Endothelial cell of umbilical vein (primary cell): Measurements from ENCODE around the gene CHST11. TPM values are rescaled to one million over a fixed set of nuclear protein-coding genes. Genes with fewer than 3 reads are reported as not detected.

Experiments
- BruUV-seq: library from RNA; stranded (reverse); fragments of 400-500 nt; replicated peaks from 2 replicates; lab custom pipeline; 2021; lab: Mats Ljungman, UMichigan
- CTCF ChIA-PET: fragments of 300-600, 350-600 bp; sonication (Branson Sonifier 250); formaldehyde crosslinking; loops from one replicate; lab custom pipeline; 2021; ENCODE audit warnings: antibody characterized with exemption, inconsistent platforms; lab: Charles Lee
- POLR2A ChIA-PET: fragments of 300-600, 350-600 bp; sonication (Branson Sonifier 250); formaldehyde crosslinking; loops from one replicate; lab custom pipeline; 2021; ENCODE audit warnings: antibody characterized with exemption, inconsistent platforms; lab: Charles Lee
- DNase-seq: peaks from one replicate; pipeline ENCODE4 v3.0.0-alpha.2; 2011; ENCODE audit warnings: low read depth, low spot score
- FAIRE-seq: peaks from 2 replicates; lab custom pipeline; 2011; peaks lifted over from hg19 to GRCh38; lab: Jason Lieb, UNC
- H2AFZ ChIP-seq: 2 replicates; pipeline ENCODE4 v1.6.0; 2012; ENCODE audit warnings: low read depth, low read length, control low read depth, inconsistent platforms
- H3K27ac ChIP-seq: 2 replicates; pipeline ENCODE4 v1.5.1; 2011; ENCODE audit warnings: low read depth, mild to moderate bottlenecking, control low read depth, low read length, moderate library complexity; ENCODE audit not compliant: insufficient read depth
- H3K27me3 ChIP-seq, 2 experiments: 2 replicates each; pipeline versions ENCODE4 v1.6.0 to v1.6.1; 2011; ENCODE audit warnings: low read length in 2 of 2, mixed read lengths in 1 of 2; ENCODE audit not compliant: control insufficient read depth in 2 of 2, insufficient read depth in 2 of 2
- H3K36me3 ChIP-seq, 2 experiments: 2 replicates in 1 of 2; 3 replicates in 1 of 2; pipeline ENCODE4 v1.5.1; 2011; ENCODE audit warnings: low read length in 2 of 2, mild to moderate bottlenecking in 1 of 2, moderate library complexity in 1 of 2; ENCODE audit not compliant: control insufficient read depth in 2 of 2, insufficient read depth in 2 of 2; ENCODE audit errors: extremely low read depth in 1 of 2
- H3K4me1 ChIP-seq: 3 replicates; pipeline ENCODE4 v1.5.1; 2011; ENCODE audit warnings: mild to moderate bottlenecking, low read length; ENCODE audit not compliant: control insufficient read depth, insufficient read depth; ENCODE audit errors: extremely low read depth
- H3K4me2 ChIP-seq: 2 replicates; pipeline ENCODE4 v1.6.1; 2011; ENCODE audit warnings: low read length, control low read depth, mixed read lengths; ENCODE audit not compliant: insufficient read depth
- H3K4me3 ChIP-seq, 3 experiments: fragments of 200-600 bp in 1 of 3; sonication (generic), shearing (Covaris generic) in 1 of 3; replicated peaks in 1 of 3; 2 replicates each; pipeline ENCODE4 v1.5.1; 2011 to 2016; ENCODE audit warnings: control low read depth in 3 of 3, low read length in 3 of 3, mild to moderate bottlenecking in 2 of 3, inconsistent platforms in 1 of 3, low read depth in 1 of 3, moderate library complexity in 1 of 3; ENCODE audit not compliant: insufficient read depth in 1 of 3
- H3K79me2 ChIP-seq: 2 replicates; pipeline ENCODE4 v1.6.0; 2012; ENCODE audit warnings: low read length, inconsistent platforms; ENCODE audit not compliant: control insufficient read depth, insufficient read depth
- H3K9ac ChIP-seq: replicated peaks from 2 replicates; pipeline ENCODE3; 2011; ENCODE audit warnings: low read length, control low read depth; ENCODE audit not compliant: insufficient read depth; ENCODE audit errors: extremely low read depth
- H3K9me1 ChIP-seq: replicated peaks from 3 replicates; pipeline ENCODE4 v1.6.0; 2011; ENCODE audit warnings: mild to moderate bottlenecking, low read length; ENCODE audit not compliant: control insufficient read depth, insufficient read depth; ENCODE audit errors: extremely low read depth
- H3K9me3 ChIP-seq: replicated peaks from 2 replicates; pipeline ENCODE4 v1.5.1; 2012; ENCODE audit warnings: low read length, inconsistent platforms; ENCODE audit not compliant: control insufficient read depth, insufficient read depth
- H4K20me1 ChIP-seq: replicated peaks from 2 replicates; pipeline ENCODE3; 2011; ENCODE audit warnings: mild to moderate bottlenecking, low read length; ENCODE audit not compliant: control insufficient read depth, insufficient read depth; ENCODE audit errors: extremely low read depth
- EZH2 ChIP-seq: IDR thresholded peaks from 2 replicates; pipeline ENCODE4 v1.6.1; 2012; ENCODE audit warnings: borderline replicate concordance, low read depth, mild to moderate bottlenecking, moderate library complexity, low read length, inconsistent platforms; ENCODE audit not compliant: severe bottlenecking
- FOS ChIP-seq: IDR thresholded peaks from 2 replicates; pipeline ENCODE4 v1.6.1; 2011; ENCODE audit warnings: mild to moderate bottlenecking, low read length, moderate library complexity, borderline replicate concordance; ENCODE audit not compliant: insufficient read depth
- GATA2 ChIP-seq: IDR thresholded peaks from 2 replicates; pipeline ENCODE4 v1.7.0; 2011; ENCODE audit warnings: low read depth, mild to moderate bottlenecking, moderate library complexity, mixed read lengths, low read length; ENCODE audit not compliant: insufficient read length, insufficient read depth
- JUN ChIP-seq: IDR thresholded peaks from 2 replicates; pipeline ENCODE4 v1.6.1; 2011; ENCODE audit warnings: borderline replicate concordance, low read depth; ENCODE audit not compliant: insufficient read length, insufficient read depth
- MYC ChIP-seq: IDR thresholded peaks from one replicate; pipeline ENCODE4 v1.6.1; 2011; ENCODE audit warnings: mild to moderate bottlenecking, low read depth, low read length
- POLR2A ChIP-seq: IDR thresholded peaks from 2 replicates; pipeline ENCODE4 v1.6.1; 2012; ENCODE audit warnings: low read depth, mild to moderate bottlenecking, control low read depth, low read length
- POLR2AphosphoS5 ChIP-seq: IDR thresholded peaks from 2 replicates; pipeline ENCODE4 v1.6.1; 2012; ENCODE audit warnings: low read depth, mild to moderate bottlenecking, control low read depth, low read length, moderate library complexity; ENCODE audit not compliant: insufficient read depth
- dilution Hi-C: fragments of 300-500 bp; cut with MboI; formaldehyde crosslinking; loops from one replicate; pipeline ENCODE4 v1.15.0; 2019; ENCODE audit warnings: low sequenced_read_pairs; ENCODE audit not compliant: extremely low pct_ligation_motif_present
- intact Hi-C: fragments of 100-400 bp; cut with micrococcal nuclease; formaldehyde crosslinking; loops from one replicate; pipeline ENCODE4 v1.10.0; 2022
- polyA plus RNA-seq, 4 experiments: library from polyadenylated mRNA; depleted of rRNA in 3 of 4; stranded (reverse) in 3 of 4; unstranded in 1 of 4; fragments of >200 nt; gene quantifications; 2 replicates each; pipeline versions ENCODE4 v1.2.1 to v1.2.3, GENCODE V29; 2011 to 2012; ENCODE audit warnings: missing spikeins in 1 of 4
- total RNA-seq: library from RNA; stranded (reverse); gene quantifications from 2 replicates; pipeline ENCODE4 v1.2.3, GENCODE V29; 2021
- TF ChIP-seq, protein P1 (sequence below): IDR thresholded peaks from 2 replicates; pipeline ENCODE4 v1.6.1; 2011; ENCODE audit not compliant: insufficient read depth, insufficient read length
- TF ChIP-seq, protein P2 (sequence below), 2 donors: IDR thresholded peaks; 1 replicate in 1 of 2; 2 replicates in 1 of 2; pipeline ENCODE4 v1.5.1; 2011; ENCODE audit warnings: low read length in 2 of 2, mild to moderate bottlenecking in 2 of 2, moderate library complexity in 2 of 2, control low read depth in 1 of 2, inconsistent platforms in 1 of 2, low read depth in 1 of 2; ENCODE audit not compliant: insufficient read depth in 1 of 2; ENCODE audit errors: extremely low read depth in 1 of 2

Gene CHST11
- total and polyA plus RNA-seq, 2 donors (not counting 3 experiments of a cell fraction or from before 2014, with no cell fraction given), result 19.7 to 20.9 TPM

DNA sequence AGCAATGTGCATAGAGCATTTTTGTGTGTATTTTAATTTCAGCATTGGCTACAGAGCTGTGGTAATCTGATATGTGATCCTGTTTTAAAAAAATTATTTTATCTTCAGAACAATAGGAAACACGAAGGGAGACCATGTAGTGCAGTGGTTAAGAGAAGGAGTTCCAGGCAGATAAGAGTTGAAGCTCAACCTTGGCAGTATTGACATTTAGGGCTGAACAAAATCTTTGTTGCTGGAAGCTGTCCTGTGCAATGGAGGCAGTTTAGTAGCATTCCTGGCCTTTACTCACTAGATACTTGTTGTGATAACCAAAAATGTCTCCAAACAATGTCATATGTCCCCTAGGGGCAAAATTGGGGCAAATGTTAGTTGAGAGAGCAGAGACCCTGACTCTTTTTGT, 59.2 kb downstream of the CHST11 start:
- H3K4me3 ChIP-seq, result no peak overlapping the region
- no peaks in the 10 kb centered on the region for H3K36me3 ChIP-seq
- no peaks in the 10 kb centered on the region for H3K27me3 ChIP-seq
- DNase-seq, result no peak
- H2AFZ ChIP-seq, result no peak overlapping the region
- POLR2A ChIA-PET, result no interaction called here
- no peak overlapping the region for H3K27ac ChIP-seq
- intact Hi-C loops (no loop called here), dilution Hi-C loops (no loop called here)
- H3K9ac ChIP-seq, result no peak overlapping the region
- CTCF ChIA-PET, result interaction anchor here (0.6 to 2.2 kb wide), 3 partner anchors 10 to 134 kb away, joined by 3 to 7 read pairs (median 3); no protein-coding TSS in a partner anchor
- H4K20me1 ChIP-seq, result no peaks in the 10 kb centered on the region
- H3K4me1 ChIP-seq, result peaks cover 7% of the 10 kb centered on the region
- TF ChIP-seq JUN (no peak), EZH2 (no peak), POLR2AphosphoS5 (no peak), GATA2 (no peak), POLR2A (no peak), MYC (no peak), FOS (no peak)
- TF ChIP-seq, protein P1, sequence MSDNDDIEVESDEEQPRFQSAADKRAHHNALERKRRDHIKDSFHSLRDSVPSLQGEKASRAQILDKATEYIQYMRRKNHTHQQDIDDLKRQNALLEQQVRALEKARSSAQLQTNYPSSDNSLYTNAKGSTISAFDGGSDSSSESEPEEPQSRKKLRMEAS, result no peak
- TF ChIP-seq, protein P2, sequence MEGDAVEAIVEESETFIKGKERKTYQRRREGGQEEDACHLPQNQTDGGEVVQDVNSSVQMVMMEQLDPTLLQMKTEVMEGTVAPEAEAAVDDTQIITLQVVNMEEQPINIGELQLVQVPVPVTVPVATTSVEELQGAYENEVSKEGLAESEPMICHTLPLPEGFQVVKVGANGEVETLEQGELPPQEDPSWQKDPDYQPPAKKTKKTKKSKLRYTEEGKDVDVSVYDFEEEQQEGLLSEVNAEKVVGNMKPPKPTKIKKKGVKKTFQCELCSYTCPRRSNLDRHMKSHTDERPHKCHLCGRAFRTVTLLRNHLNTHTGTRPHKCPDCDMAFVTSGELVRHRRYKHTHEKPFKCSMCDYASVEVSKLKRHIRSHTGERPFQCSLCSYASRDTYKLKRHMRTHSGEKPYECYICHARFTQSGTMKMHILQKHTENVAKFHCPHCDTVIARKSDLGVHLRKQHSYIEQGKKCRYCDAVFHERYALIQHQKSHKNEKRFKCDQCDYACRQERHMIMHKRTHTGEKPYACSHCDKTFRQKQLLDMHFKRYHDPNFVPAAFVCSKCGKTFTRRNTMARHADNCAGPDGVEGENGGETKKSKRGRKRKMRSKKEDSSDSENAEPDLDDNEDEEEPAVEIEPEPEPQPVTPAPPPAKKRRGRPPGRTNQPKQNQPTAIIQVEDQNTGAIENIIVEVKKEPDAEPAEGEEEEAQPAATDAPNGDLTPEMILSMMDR (IDR thresholded peaks at IDR 0.05; ENCODE audit: extremely low read depth in 1 of 2, insufficient read depth in 1 of 2, low read depth in 1 of 2, low read length in 2 of 2), result no peak
- H3K9me3 ChIP-seq, result no peaks in the 10 kb centered on the region
- peaks cover 19% of the 10 kb centered on the region for H3K79me2 ChIP-seq
- no peak overlapping the region for H3K4me2 ChIP-seq
- BruUV-seq, result no TSS peak
- no peak for FAIRE-seq
- H3K9me1 ChIP-seq, result no peaks in the 10 kb centered on the region
